Measurements from ENCODE around the gene FTSJ1. TPM values are rescaled to one million over a fixed set of nuclear protein-coding genes. Genes with fewer than 3 reads are reported as not detected.

FTSJ1 gene
- polyA plus RNA-seq, 3 donors = 36.6 to 44.3 (median 40.4) TPM

DNA sequence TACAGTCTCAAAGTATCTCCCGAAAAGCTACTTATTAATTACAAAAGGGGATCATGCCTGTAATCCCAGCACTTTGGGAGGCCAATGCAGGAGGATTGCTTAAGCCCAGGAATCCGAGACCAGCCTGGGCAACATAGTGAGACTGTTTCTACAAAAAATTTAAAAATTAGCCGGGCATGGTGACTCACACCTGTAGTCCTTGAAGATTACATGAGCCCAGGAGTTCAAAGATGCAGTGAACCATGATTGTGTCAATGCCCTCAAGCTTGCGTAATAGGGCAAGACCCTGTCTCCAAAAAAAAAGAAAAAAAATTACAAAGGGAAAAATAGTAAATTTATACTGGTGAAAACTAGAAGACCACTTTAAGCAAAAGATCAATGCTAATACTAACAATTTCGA, 29.5 kb downstream of the FTSJ1 start:
- intact Hi-C loops (cut with micrococcal nuclease) = no loop called here
- 80% methylated on average over 1 of the region's 5 CpGs for WGBS (ENCODE audit: insufficient coverage)
- Histone ChIP-seq H3K27me3 (ENCODE audit: control insufficient read depth in 2 of 2, insufficient read depth in 2 of 2, low read length in 2 of 2) (no peaks in the 10 kb centered on the region), H3K9me3 (replicated peaks in 1 of 2; ENCODE audit: control insufficient read depth in 1 of 2, insufficient read depth in 1 of 2, low read length in 2 of 2) (no peaks in the 10 kb centered on the region), H2AFZ (ENCODE audit: insufficient read depth, low read depth, low read length, poor library complexity, severe bottlenecking) (no peak overlapping the region), H3K36me3 (replicated peaks in 1 of 2; ENCODE audit: control insufficient read depth in 1 of 2, insufficient read depth in 2 of 2, low read length in 2 of 2) (no peaks in the 10 kb centered on the region), H3K4me3 (replicated peaks in 1 of 3; ENCODE audit: low read depth in 2 of 3, low read length in 3 of 3) (no peak overlapping the region), H4K20me1 (ENCODE audit: insufficient read depth, low read length) (no peaks in the 10 kb centered on the region), H3K27ac (ENCODE audit: low read depth in 1 of 2, low read length in 2 of 2) (no peak overlapping the region), H3K9ac (ENCODE audit: insufficient read depth, low read length, poor library complexity, severe bottlenecking) (no peak overlapping the region), H3K4me2 (replicated peaks; ENCODE audit: extremely low read depth, low read length, poor library complexity, severe bottlenecking) (no peak overlapping the region), H3K79me2 (ENCODE audit: insufficient read depth, low read length) (no peaks in the 10 kb centered on the region), H3K4me1 (ENCODE audit: control insufficient read depth in 1 of 2, insufficient read depth in 2 of 2, low read length in 2 of 2) (peaks cover 11 to 12% of the 10 kb centered on the region in 2 donors)
- TF ChIP-seq, protein P1, sequence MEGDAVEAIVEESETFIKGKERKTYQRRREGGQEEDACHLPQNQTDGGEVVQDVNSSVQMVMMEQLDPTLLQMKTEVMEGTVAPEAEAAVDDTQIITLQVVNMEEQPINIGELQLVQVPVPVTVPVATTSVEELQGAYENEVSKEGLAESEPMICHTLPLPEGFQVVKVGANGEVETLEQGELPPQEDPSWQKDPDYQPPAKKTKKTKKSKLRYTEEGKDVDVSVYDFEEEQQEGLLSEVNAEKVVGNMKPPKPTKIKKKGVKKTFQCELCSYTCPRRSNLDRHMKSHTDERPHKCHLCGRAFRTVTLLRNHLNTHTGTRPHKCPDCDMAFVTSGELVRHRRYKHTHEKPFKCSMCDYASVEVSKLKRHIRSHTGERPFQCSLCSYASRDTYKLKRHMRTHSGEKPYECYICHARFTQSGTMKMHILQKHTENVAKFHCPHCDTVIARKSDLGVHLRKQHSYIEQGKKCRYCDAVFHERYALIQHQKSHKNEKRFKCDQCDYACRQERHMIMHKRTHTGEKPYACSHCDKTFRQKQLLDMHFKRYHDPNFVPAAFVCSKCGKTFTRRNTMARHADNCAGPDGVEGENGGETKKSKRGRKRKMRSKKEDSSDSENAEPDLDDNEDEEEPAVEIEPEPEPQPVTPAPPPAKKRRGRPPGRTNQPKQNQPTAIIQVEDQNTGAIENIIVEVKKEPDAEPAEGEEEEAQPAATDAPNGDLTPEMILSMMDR (IDR thresholded peaks at IDR 0.05) = no peak
- Mint-ChIP-seq H3K27me3 (ENCODE audit: low read depth in 3 of 3) (peaks cover 0 to 10% (median 4%) of the 10 kb centered on the region in 3 donors), H3K9me3 (peaks cover 0 to 9% (median 1%) of the 10 kb centered on the region in 7 donors), H3K4me3 (no peak overlapping the region), H3K27ac (no peak overlapping the region), H3K36me3 (peaks cover 0 to 2% of the 10 kb centered on the region in 2 donors), H3K4me1 (peaks cover 11% of the 10 kb centered on the region)
- no peak for DNase-seq

DNA sequence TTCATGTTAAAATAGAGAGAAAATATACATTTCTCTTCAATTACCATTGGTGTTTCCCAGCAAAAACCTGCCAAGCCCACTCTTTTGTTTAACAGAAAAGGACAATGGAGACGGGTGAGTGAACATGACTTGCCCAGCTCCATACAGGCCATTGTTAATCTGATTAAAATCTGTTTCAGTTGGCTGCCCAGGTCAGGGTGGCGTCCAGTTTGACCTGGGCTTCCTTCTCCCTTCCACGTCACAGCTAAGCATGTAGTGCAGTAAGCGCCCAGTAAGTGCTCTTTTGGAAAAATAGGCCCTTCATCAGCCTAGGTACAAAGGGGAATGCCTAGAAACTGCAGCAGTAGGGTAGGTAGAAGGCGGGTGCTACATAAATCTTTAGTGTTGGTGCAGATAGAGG, 31.2 kb downstream of the FTSJ1 start:
- Mint-ChIP-seq H3K9me3 (peaks cover 0 to 9% (median 1%) of the 10 kb centered on the region in 7 donors), H3K27ac (no peak overlapping the region), H3K27me3 (ENCODE audit: low read depth in 3 of 3) (peaks cover 0 to 8% (median 3%) of the 10 kb centered on the region in 3 donors), H3K4me3 (no peak overlapping the region), H3K36me3 (peaks cover 0 to 6% of the 10 kb centered on the region in 2 donors), H3K4me1 (peaks cover 11% of the 10 kb centered on the region)
- Histone ChIP-seq H3K79me2 (ENCODE audit: insufficient read depth, low read length) (no peaks in the 10 kb centered on the region), H4K20me1 (ENCODE audit: insufficient read depth, low read length) (no peaks in the 10 kb centered on the region), H3K9ac (ENCODE audit: insufficient read depth, low read length, poor library complexity, severe bottlenecking) (no peak overlapping the region), H3K9me3 (replicated peaks in 1 of 2; ENCODE audit: control insufficient read depth in 1 of 2, insufficient read depth in 1 of 2, low read length in 2 of 2) (no peaks in the 10 kb centered on the region), H3K27ac (ENCODE audit: low read depth in 1 of 2, low read length in 2 of 2) (no peak overlapping the region), H3K4me1 (ENCODE audit: control insufficient read depth in 1 of 2, insufficient read depth in 2 of 2, low read length in 2 of 2) (peaks cover 11 to 12% of the 10 kb centered on the region in 2 donors), H3K27me3 (ENCODE audit: control insufficient read depth in 2 of 2, insufficient read depth in 2 of 2, low read length in 2 of 2) (no peaks in the 10 kb centered on the region), H3K36me3 (replicated peaks in 1 of 2; ENCODE audit: control insufficient read depth in 1 of 2, insufficient read depth in 2 of 2, low read length in 2 of 2) (no peaks in the 10 kb centered on the region), H3K4me3 (replicated peaks in 1 of 3; ENCODE audit: low read depth in 2 of 3, low read length in 3 of 3) (no peak overlapping the region), H3K4me2 (replicated peaks; ENCODE audit: extremely low read depth, low read length, poor library complexity, severe bottlenecking) (no peak overlapping the region), H2AFZ (ENCODE audit: insufficient read depth, low read depth, low read length, poor library complexity, severe bottlenecking) (no peak overlapping the region)
- WGBS (ENCODE audit: insufficient coverage) = no CpG with 5 or more reads among the region's 5 CpGs
- intact Hi-C loops (cut with micrococcal nuclease) = no loop called here
- TF ChIP-seq, protein P1 (IDR thresholded peaks at IDR 0.05) = no peak
- no peak for DNase-seq

All from CD14-positive monocyte (primary cell).